Natural killer cell (primary cell): ENCODE measurements around the gene PRXL2B. TPM values are rescaled to one million over a fixed set of nuclear protein-coding genes. Genes with fewer than 3 reads are reported as not detected.

ENCODE experiments used
- ATAC-seq, 3 donors: fragments of 150-1000 bp in 2 of 3; fragments of 200-7000 bp in 1 of 3; cut with Tn5 transposase; 1 replicate in 1 of 3; 2 replicates in 2 of 3; pipeline ENCODE4 v1.10.0; 2021; ENCODE audit warnings: mild to moderate bottlenecking in 2 of 3, moderate library complexity in 2 of 3
- DNase-seq, 2 donors: peaks; one replicate each; pipeline versions ENCODE4 v3.0.0 to v3.0.0-alpha.2; 2013 to 2021; ENCODE audit warnings: mixed read lengths in 1 of 2
- H3K27ac ChIP-seq: one replicate; pipeline ENCODE4 v1.5.1; 2013; ENCODE audit warnings: mild to moderate bottlenecking, low read length
- H3K27me3 ChIP-seq: one replicate; pipeline ENCODE4 v1.6.1; 2013; ENCODE audit warnings: low read length; ENCODE audit not compliant: control insufficient read depth, insufficient read depth
- H3K36me3 ChIP-seq: one replicate; pipeline ENCODE4 v1.6.1; 2013; ENCODE audit warnings: low read length; ENCODE audit not compliant: control insufficient read depth, insufficient read depth
- H3K4me1 ChIP-seq: one replicate; pipeline ENCODE4 v1.6.1; 2013; ENCODE audit warnings: low read length; ENCODE audit not compliant: control insufficient read depth, insufficient read depth
- H3K4me3 ChIP-seq: one replicate; pipeline ENCODE4 v1.5.1; 2013; ENCODE audit warnings: low read length
- H3K9me3 ChIP-seq: one replicate; pipeline ENCODE4 v1.6.1; 2013; ENCODE audit warnings: low read length; ENCODE audit not compliant: control insufficient read depth, insufficient read depth
- H3K27ac Mint-ChIP-seq, 2 donors: one replicate each; pipeline ENCODE4 v1.8.0; 2022; ENCODE audit warnings: mild to moderate bottlenecking in 2 of 2, mixed read lengths in 2 of 2, moderate library complexity in 1 of 2
- H3K27me3 Mint-ChIP-seq, 2 donors: one replicate each; pipeline ENCODE4 v1.8.0; 2022; ENCODE audit warnings: low read depth in 2 of 2, mixed read lengths in 2 of 2
- H3K36me3 Mint-ChIP-seq: one replicate; pipeline ENCODE4 v1.8.0; 2022; ENCODE audit warnings: mixed read lengths
- H3K4me1 Mint-ChIP-seq, 2 donors: one replicate each; pipeline ENCODE4 v1.8.0; 2022; ENCODE audit warnings: mixed read lengths in 2 of 2
- H3K4me3 Mint-ChIP-seq: one replicate; pipeline ENCODE4 v1.8.0; 2022; ENCODE audit warnings: mild to moderate bottlenecking, moderate library complexity, mixed read lengths
- H3K9me3 Mint-ChIP-seq, 2 donors: one replicate each; pipeline ENCODE4 v1.8.0; 2022; ENCODE audit warnings: mixed read lengths in 2 of 2
- CTCF ChIP-seq: fragments of 200-600 bp; IDR thresholded peaks from one replicate; pipeline ENCODE4 v1.8.0; 2022; ENCODE audit warnings: antibody characterized with exemption
- WGBS: methylation state at CpG from one replicate; pipeline ENCODE4 v1.1.7; 2013; ENCODE audit warnings: missing lambda C conversion rate; ENCODE audit not compliant: insufficient coverage; 5-methylcytosine and 5-hydroxymethylcytosine counted together
- intact Hi-C: fragments of 100-400 bp; cut with micrococcal nuclease; formaldehyde crosslinking; loops from one replicate; pipeline ENCODE4 v1.14.2; 2022
- total RNA-seq, 4 donors: library from RNA; stranded (reverse); fragments of 120-200 nt in 1 of 4; gene quantifications; one replicate each; pipeline versions ENCODE4 v1.2.3 to v1.2.4, GENCODE V29; 2013 to 2022

PRXL2B gene
- total RNA-seq, 3 donors from 2014 or later (not counting 1 experiment from before 2014, with no cell fraction given): 11.3 to 15.1 (median 11.6) TPM

- Mint-ChIP-seq H3K9me3 (no peaks in the 10 kb centered on the region), H3K4me1 (peaks cover 0 to 17% of the 10 kb centered on the region in 2 donors), H3K4me3 (no peak overlapping the region), H3K27me3 (no peaks in the 10 kb centered on the region), H3K36me3 (no peaks in the 10 kb centered on the region), H3K27ac (peak overlapping the region; percentile 29 to 45)
- no peak overlapping the region for H3K27ac ChIP-seq
- peaks cover 42% of the 10 kb centered on the region for H3K36me3 ChIP-seq
- ATAC-seq: no peak
- 84% methylated on average over 20 of the region's 20 CpGs for WGBS
- DNase-seq: no peak
- intact Hi-C loops: no loop called here
- H3K9me3 ChIP-seq: no peaks in the 10 kb centered on the region
- no peaks in the 10 kb centered on the region for H3K27me3 ChIP-seq
- no peak for TF ChIP-seq CTCF
- peaks cover 5% of the 10 kb centered on the region for H3K4me1 ChIP-seq
- no peak overlapping the region for H3K4me3 ChIP-seq
Measured at GRCh38 chr1:2564006-2564814, 22.4 kb upstream of the PRXL2B start.

DNA sequence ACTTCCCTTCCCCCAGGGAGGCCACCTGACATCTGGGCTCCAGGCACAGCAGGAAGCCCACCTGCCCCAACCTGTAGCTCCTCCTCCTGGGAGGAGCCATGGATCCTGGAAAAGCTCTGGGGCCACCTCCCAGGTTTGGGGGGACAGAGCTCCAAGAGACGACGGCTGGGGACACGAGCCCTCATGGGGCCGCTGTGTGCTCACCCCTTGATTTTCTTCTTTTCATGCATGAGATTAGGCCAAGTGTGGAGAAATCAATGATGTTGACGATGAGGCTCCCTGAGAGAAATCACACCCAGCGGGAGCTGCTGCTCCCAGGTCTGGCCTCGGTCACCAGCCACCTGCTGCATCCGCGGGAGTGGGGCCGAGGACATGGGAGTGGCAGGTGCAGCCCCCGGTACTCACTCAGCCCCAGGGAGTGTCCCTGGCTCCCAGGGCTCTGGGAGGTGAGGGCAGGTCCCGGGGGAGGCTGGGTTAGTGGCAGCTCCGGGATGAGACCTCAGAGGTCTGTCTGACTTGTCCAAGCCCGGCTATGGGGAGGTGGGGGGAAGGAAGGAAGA is 21.7 kb upstream of the PRXL2B start:
- H3K36me3 ChIP-seq: peaks cover 35% of the 10 kb centered on the region
- DNase-seq (no peak), ATAC-seq (no peak)
- WGBS: 71% methylated on average over 14 of the region's 14 CpGs
- Mint-ChIP-seq H3K4me1 (peaks cover 0 to 17% of the 10 kb centered on the region in 2 donors), H3K4me3 (no peak overlapping the region), H3K36me3 (no peaks in the 10 kb centered on the region), H3K27ac (peak overlapping the region in 1 of 2 donors; percentile 52), H3K27me3 (no peaks in the 10 kb centered on the region), H3K9me3 (no peaks in the 10 kb centered on the region)
- H3K9me3 ChIP-seq: no peaks in the 10 kb centered on the region
- no peak for TF ChIP-seq CTCF
- no peak overlapping the region for H3K4me3 ChIP-seq
- H3K4me1 ChIP-seq: peaks cover 3% of the 10 kb centered on the region
- no peak overlapping the region for H3K27ac ChIP-seq
- no peaks in the 10 kb centered on the region for H3K27me3 ChIP-seq
- intact Hi-C loops: no loop called here

DNA sequence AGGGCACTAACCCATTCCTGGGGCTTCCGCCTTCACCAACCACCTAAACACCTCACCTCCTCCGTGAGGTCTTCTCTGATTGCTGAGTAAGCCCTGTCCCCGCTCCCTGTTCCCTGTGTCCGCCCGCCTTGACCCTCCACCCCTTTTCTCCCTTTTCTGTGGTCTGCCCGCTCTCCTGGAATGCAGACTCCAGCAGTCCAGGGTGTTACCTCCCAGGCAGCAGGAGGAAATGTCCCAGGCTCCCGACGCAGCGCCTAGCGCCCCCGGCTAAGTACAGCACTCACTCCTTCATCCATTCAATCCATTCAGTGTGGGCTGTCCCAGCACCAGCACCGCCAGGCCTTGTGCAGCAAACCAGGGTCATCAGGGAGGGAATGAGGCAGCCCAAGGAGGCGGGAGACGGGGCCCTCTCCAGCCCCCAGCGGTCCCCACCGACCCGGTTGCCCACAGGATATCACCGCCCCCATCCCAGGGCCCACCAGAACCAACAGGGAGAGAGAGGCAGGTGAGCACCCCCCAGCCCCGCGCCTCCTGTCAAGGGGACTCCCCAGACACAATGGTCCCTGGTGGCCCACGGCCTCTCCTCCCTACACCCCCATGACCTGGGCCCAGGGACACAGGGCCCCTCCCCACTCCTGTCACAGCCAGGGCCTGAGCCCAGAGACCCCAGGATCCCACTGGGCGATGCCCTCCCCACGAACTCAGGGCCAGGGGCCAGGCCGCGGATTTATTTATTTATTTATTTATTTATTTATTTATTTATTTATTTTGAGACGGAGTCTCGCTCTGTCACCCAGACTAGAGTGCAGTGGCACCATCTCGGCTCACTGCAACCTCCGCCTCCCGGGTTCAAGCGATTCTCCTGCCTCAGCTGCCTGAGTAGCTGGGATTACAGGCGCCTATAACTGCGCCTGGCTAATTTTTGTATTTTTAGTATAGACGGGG is 20.2 kb upstream of the PRXL2B start:
- 83% methylated on average over 30 of the region's 34 CpGs for WGBS
- no peaks in the 10 kb centered on the region for H3K27me3 ChIP-seq
- H3K4me3 Mint-ChIP-seq: no peak overlapping the region
- peaks cover 23% of the 10 kb centered on the region for H3K36me3 ChIP-seq
- no peak for ATAC-seq
- intact Hi-C loops: no loop called here
- no peak overlapping the region for H3K4me3 ChIP-seq
- H3K27ac ChIP-seq: no peak overlapping the region
- H3K9me3 ChIP-seq: no peaks in the 10 kb centered on the region
- no peak overlapping the region for H3K27ac Mint-ChIP-seq
- no peak for DNase-seq
- H3K36me3 Mint-ChIP-seq: no peaks in the 10 kb centered on the region
- no peak for TF ChIP-seq CTCF
- no peaks in the 10 kb centered on the region for H3K9me3 Mint-ChIP-seq
- H3K4me1 ChIP-seq: no peaks in the 10 kb centered on the region
- peaks cover 0 to 10% of the 10 kb centered on the region in 2 donors for H3K4me1 Mint-ChIP-seq
- no peaks in the 10 kb centered on the region for H3K27me3 Mint-ChIP-seq
